HepG2 (cell line): ENCODE measurements around the gene CMIP. TPM values are rescaled to one million over a fixed set of nuclear protein-coding genes. Genes with fewer than 3 reads are reported as not detected.

Source experiments
- ATAD3A ChIP-seq: sonication (generic); formaldehyde crosslinking; IDR thresholded peaks from 2 replicates; pipeline ENCODE4 v1.4.0; 2020; ENCODE audit warnings: missing genetic modification reagents
- FOXM1 ChIP-seq: sonication (generic); formaldehyde crosslinking; IDR thresholded peaks from 2 replicates; pipeline ENCODE4 v1.5.0; 2020; ENCODE audit warnings: missing genetic modification reagents
- MYNN ChIP-seq: sonication (generic); formaldehyde crosslinking; IDR thresholded peaks from 2 replicates; pipeline ENCODE4 v1.4.0; 2020; ENCODE audit warnings: mild to moderate bottlenecking, low read depth, missing genetic modification reagents
- PAX8 ChIP-seq: sonication (generic); formaldehyde crosslinking; IDR thresholded peaks from 2 replicates; pipeline ENCODE4 v1.8.0; 2022; ENCODE audit warnings: mild to moderate bottlenecking, missing genetic modification reagents, borderline replicate concordance
- RCOR2 ChIP-seq: IDR thresholded peaks from 2 replicates; pipeline ENCODE4 v1.6.1; 2016; ENCODE audit warnings: missing biosample characterization, missing genetic modification reagents
- SALL2 ChIP-seq: sonication (generic); formaldehyde crosslinking; IDR thresholded peaks from 2 replicates; pipeline ENCODE4 v1.8.1; 2023; ENCODE audit warnings: mild to moderate bottlenecking, missing genetic modification reagents, inconsistent platforms
- SOX5 ChIP-seq: IDR thresholded peaks from 2 replicates; pipeline ENCODE4 v1.6.1; 2016; ENCODE audit warnings: borderline replicate concordance
- ZFP36L1 ChIP-seq: sonication (generic); formaldehyde crosslinking; IDR thresholded peaks from 2 replicates; pipeline ENCODE4 v1.8.0; 2022; ENCODE audit warnings: mild to moderate bottlenecking, missing genetic modification reagents, moderate library complexity
- ZNF230 ChIP-seq: sonication (generic); formaldehyde crosslinking; IDR thresholded peaks from 2 replicates; pipeline ENCODE4 v1.4.0; 2020; ENCODE audit warnings: mild to moderate bottlenecking, missing genetic modification reagents
- ZNF432 ChIP-seq: sonication (generic); formaldehyde crosslinking; IDR thresholded peaks from 2 replicates; pipeline ENCODE4 v1.5.0; 2020; ENCODE audit warnings: missing genetic modification reagents, mild to moderate bottlenecking, borderline replicate concordance
- ZSCAN9 ChIP-seq: IDR thresholded peaks from 2 replicates; pipeline ENCODE4 v1.6.1; 2016; ENCODE audit warnings: borderline replicate concordance
- polyA plus RNA-seq, 8 experiments: library from polyadenylated mRNA; depleted of rRNA in 3 of 8; stranded (reverse) in 7 of 8; unstranded in 1 of 8; fragments of >200 nt; fragmentation: Illumina TruSeq in 4 of 8; extraction: Trizol in 4 of 8; gene quantifications; 2 replicates each; pipeline versions ENCODE4 v1.2.1 to v1.2.3, GENCODE V29; 2011 to 2016; ENCODE audit warnings: low read depth in 4 of 8, missing spikeins in 1 of 8, mixed read lengths in 1 of 8; ENCODE audit not compliant: insufficient read depth in 1 of 8
- total RNA-seq, 5 experiments: library from RNA; depleted of rRNA; stranded (reverse); fragments of >200 nt; fragmentation: Illumina TruSeq; extraction: Trizol; gene quantifications; 2 replicates each; pipeline ENCODE4 v1.2.3, GENCODE V29; 2016; ENCODE audit warnings: low read depth in 1 of 5
- TF ChIP-seq, protein P1 (sequence below): sonication (generic); formaldehyde crosslinking; IDR thresholded peaks from 2 replicates; pipeline ENCODE4 v1.8.1; 2022; ENCODE audit warnings: low read depth, mild to moderate bottlenecking, missing genetic modification reagents
- TF ChIP-seq, protein P2 (sequence below): sonication (generic); formaldehyde crosslinking; conservative IDR thresholded peaks from 2 replicates; pipeline ENCODE4 v1.8.1; 2023; ENCODE audit warnings: missing genetic modification reagents
- TF ChIP-seq, protein P3 (sequence below): sonication (generic); formaldehyde crosslinking; IDR thresholded peaks from 2 replicates; pipeline ENCODE4 v1.4.0; 2020; ENCODE audit warnings: mild to moderate bottlenecking, missing genetic modification reagents
- TF ChIP-seq, protein P4 (sequence below): sonication (generic); formaldehyde crosslinking; IDR thresholded peaks from 2 replicates; pipeline ENCODE4 v1.5.0; 2020; ENCODE audit warnings: mild to moderate bottlenecking, missing genetic modification reagents, moderate library complexity
- TF ChIP-seq, protein P5 (sequence below): sonication (generic); formaldehyde crosslinking; IDR thresholded peaks from 2 replicates; pipeline ENCODE4 v1.9.0; 2021; ENCODE audit warnings: missing genetic modification reagents, mild to moderate bottlenecking, borderline replicate concordance
- TF ChIP-seq, protein P6 (sequence below): sonication (generic); formaldehyde crosslinking; IDR thresholded peaks from 2 replicates; pipeline ENCODE4 v1.5.1; 2020; ENCODE audit warnings: missing genetic modification reagents, mild to moderate bottlenecking, borderline replicate concordance
- TF ChIP-seq, protein P7 (sequence below): sonication (generic); formaldehyde crosslinking; IDR thresholded peaks from 2 replicates; pipeline ENCODE4 v1.4.0; 2020; ENCODE audit warnings: mild to moderate bottlenecking, missing genetic modification reagents

CMIP gene
- total and polyA plus RNA-seq, 2 of the 13 experiments (the other 11 are each of a cell fraction or from before 2014, with no cell fraction given), result 10.9 to 18.1 TPM

DNA sequence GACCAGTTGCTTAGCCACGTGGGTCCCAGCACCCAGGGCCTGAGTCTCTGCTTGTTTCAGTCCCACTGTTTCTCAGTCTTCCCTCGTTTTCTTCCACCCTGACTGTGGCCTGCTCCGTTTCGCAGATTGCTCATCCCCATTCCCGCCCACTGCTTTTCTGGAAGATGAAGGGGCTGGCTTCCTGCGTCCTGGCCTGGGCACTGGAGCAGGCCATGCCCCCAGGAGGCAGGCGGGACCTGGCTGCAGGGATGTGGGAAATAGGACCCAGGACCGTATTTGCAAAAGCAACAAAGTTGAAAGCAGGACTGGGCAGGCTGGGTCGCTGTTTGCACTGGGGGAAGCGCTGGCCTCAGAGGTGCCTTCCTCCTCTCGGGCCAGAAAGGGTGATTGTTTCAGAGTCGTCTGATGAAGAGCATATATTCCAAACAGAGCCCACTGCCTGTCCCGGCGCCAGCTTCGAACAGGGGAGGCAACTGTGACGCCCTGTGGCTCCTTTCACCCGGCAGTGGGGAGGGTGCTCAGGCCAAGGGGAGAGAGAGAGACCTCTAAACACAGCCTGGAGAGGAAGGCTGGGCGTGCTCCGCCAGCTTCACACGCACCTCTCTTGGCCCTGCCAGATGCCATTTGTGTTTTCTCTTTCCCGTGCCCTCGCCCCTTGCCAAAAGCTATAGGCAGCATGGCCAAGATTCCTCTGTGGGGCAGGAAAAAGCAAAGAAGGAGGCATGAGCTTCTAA is 108.6 kb downstream of the CMIP start (continued):
- TF ChIP-seq, protein P1, sequence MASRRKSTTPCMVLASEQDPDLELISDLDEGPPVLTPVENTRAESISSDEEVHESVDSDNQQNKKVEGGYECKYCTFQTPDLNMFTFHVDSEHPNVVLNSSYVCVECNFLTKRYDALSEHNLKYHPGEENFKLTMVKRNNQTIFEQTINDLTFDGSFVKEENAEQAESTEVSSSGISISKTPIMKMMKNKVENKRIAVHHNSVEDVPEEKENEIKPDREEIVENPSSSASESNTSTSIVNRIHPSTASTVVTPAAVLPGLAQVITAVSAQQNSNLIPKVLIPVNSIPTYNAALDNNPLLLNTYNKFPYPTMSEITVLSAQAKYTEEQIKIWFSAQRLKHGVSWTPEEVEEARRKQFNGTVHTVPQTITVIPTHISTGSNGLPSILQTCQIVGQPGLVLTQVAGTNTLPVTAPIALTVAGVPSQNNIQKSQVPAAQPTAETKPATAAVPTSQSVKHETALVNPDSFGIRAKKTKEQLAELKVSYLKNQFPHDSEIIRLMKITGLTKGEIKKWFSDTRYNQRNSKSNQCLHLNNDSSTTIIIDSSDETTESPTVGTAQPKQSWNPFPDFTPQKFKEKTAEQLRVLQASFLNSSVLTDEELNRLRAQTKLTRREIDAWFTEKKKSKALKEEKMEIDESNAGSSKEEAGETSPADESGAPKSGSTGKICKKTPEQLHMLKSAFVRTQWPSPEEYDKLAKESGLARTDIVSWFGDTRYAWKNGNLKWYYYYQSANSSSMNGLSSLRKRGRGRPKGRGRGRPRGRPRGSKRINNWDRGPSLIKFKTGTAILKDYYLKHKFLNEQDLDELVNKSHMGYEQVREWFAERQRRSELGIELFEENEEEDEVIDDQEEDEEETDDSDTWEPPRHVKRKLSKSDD (CRISPR knock-in tag), result no peak; the same call in 1 of the 2 replicates
- TF ChIP-seq, protein P2, sequence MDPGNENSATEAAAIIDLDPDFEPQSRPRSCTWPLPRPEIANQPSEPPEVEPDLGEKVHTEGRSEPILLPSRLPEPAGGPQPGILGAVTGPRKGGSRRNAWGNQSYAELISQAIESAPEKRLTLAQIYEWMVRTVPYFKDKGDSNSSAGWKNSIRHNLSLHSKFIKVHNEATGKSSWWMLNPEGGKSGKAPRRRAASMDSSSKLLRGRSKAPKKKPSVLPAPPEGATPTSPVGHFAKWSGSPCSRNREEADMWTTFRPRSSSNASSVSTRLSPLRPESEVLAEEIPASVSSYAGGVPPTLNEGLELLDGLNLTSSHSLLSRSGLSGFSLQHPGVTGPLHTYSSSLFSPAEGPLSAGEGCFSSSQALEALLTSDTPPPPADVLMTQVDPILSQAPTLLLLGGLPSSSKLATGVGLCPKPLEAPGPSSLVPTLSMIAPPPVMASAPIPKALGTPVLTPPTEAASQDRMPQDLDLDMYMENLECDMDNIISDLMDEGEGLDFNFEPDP (CRISPR knock-in tag), result 0 out of 2 replicates have a peak, but pooled peaks have one; percentile 84
- peak; percentile 59; the same call in 1 of the 2 replicates for TF ChIP-seq SALL2 (CRISPR knock-in tag)
- TF ChIP-seq ZFP36L1, result no peak
- TF ChIP-seq, protein P3, sequence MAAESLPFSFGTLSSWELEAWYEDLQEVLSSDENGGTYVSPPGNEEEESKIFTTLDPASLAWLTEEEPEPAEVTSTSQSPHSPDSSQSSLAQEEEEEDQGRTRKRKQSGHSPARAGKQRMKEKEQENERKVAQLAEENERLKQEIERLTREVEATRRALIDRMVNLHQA, result no peak
- TF ChIP-seq MYNN (CRISPR knock-in tag), result no peak
- TF ChIP-seq, protein P4, sequence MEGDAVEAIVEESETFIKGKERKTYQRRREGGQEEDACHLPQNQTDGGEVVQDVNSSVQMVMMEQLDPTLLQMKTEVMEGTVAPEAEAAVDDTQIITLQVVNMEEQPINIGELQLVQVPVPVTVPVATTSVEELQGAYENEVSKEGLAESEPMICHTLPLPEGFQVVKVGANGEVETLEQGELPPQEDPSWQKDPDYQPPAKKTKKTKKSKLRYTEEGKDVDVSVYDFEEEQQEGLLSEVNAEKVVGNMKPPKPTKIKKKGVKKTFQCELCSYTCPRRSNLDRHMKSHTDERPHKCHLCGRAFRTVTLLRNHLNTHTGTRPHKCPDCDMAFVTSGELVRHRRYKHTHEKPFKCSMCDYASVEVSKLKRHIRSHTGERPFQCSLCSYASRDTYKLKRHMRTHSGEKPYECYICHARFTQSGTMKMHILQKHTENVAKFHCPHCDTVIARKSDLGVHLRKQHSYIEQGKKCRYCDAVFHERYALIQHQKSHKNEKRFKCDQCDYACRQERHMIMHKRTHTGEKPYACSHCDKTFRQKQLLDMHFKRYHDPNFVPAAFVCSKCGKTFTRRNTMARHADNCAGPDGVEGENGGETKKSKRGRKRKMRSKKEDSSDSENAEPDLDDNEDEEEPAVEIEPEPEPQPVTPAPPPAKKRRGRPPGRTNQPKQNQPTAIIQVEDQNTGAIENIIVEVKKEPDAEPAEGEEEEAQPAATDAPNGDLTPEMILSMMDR (CRISPR knock-in tag), result peak; percentile 55
- no peak for TF ChIP-seq ATAD3A (CRISPR knock-in tag)
- TF ChIP-seq ZNF432, result no peak
- no peak for TF ChIP-seq FOXM1 (CRISPR knock-in tag)
- TF ChIP-seq, protein P5, sequence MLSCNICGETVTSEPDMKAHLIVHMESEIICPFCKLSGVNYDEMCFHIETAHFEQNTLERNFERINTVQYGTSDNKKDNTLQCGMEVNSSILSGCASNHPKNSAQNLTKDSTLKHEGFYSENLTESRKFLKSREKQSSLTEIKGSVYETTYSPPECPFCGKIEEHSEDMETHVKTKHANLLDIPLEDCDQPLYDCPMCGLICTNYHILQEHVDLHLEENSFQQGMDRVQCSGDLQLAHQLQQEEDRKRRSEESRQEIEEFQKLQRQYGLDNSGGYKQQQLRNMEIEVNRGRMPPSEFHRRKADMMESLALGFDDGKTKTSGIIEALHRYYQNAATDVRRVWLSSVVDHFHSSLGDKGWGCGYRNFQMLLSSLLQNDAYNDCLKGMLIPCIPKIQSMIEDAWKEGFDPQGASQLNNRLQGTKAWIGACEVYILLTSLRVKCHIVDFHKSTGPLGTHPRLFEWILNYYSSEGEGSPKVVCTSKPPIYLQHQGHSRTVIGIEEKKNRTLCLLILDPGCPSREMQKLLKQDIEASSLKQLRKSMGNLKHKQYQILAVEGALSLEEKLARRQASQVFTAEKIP, result no peak
- TF ChIP-seq, protein P6, sequence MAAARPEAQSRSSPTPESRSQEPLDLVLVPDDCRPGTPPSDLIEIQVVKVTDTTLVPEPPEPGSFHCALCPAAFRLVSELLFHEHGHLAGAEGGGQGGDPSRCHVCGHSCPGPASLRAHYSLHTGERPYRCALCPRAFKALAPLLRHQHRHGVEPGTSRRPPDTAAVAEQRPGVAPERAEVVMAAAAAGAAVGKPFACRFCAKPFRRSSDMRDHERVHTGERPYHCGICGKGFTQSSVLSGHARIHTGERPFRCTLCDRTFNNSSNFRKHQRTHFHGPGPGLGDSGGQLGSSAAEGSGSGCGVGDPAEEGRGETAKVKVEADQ (CRISPR knock-in tag), result no peak
- TF ChIP-seq PAX8 (CRISPR knock-in tag), result 0 out of 2 replicates have a peak, but pooled peaks have one; percentile 36
- TF ChIP-seq ZSCAN9 (CRISPR knock-in tag), result peak; percentile 38; the same call in 1 of the 2 replicates
- peak; percentile 88; the same call in 1 of the 2 replicates for TF ChIP-seq ZNF230 (CRISPR knock-in tag)
- TF ChIP-seq SOX5 (CRISPR knock-in tag), result peak; percentile 44; the same call in 1 of the 2 replicates
- TF ChIP-seq RCOR2 (CRISPR knock-in tag), result peak; percentile 81; the same call in 1 of the 2 replicates
- TF ChIP-seq, protein P7, sequence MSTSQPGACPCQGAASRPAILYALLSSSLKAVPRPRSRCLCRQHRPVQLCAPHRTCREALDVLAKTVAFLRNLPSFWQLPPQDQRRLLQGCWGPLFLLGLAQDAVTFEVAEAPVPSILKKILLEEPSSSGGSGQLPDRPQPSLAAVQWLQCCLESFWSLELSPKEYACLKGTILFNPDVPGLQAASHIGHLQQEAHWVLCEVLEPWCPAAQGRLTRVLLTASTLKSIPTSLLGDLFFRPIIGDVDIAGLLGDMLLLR (CRISPR knock-in tag), result no peak
